Ectodermal cell (in vitro differentiated cells): ENCODE measurements around the gene NR6A1.

Source experiments
- H3K27ac ChIP-seq: 2 replicates; pipeline ENCODE4 v1.7.0; 2013; ENCODE audit warnings: mild to moderate bottlenecking, low read depth, low read length; ENCODE audit not compliant: insufficient read depth, poor library complexity, severe bottlenecking
- H3K27me3 ChIP-seq: 2 replicates; pipeline ENCODE4 v1.7.0; 2013; ENCODE audit warnings: mild to moderate bottlenecking, low read length; ENCODE audit not compliant: insufficient read depth, control insufficient read depth, poor library complexity, severe bottlenecking
- H3K36me3 ChIP-seq: one replicate; pipeline ENCODE4 v1.7.0; 2013; ENCODE audit warnings: low read length; ENCODE audit not compliant: control insufficient read depth, insufficient read depth
- H3K4me1 ChIP-seq: one replicate; pipeline ENCODE4 v1.7.0; 2013; ENCODE audit warnings: low read length; ENCODE audit not compliant: control insufficient read depth, insufficient read depth
- H3K4me3 ChIP-seq: 2 replicates; pipeline ENCODE4 v1.7.0; 2013; ENCODE audit warnings: low read depth, low read length, control low read depth; ENCODE audit not compliant: insufficient read depth
- H3K9me3 ChIP-seq: 2 replicates; pipeline ENCODE4 v1.7.0; 2013; ENCODE audit warnings: mild to moderate bottlenecking, low read length, moderate library complexity; ENCODE audit not compliant: control insufficient read depth
- WGBS, 2 experiments: methylation state at CpG; one replicate each; pipeline ENCODE4 v1.1.7; 2013; ENCODE audit warnings: missing lambda C conversion rate in 2 of 2; 5-methylcytosine and 5-hydroxymethylcytosine counted together

The NR6A1 gene

GRCh38 chr9:124557895-124558294 is 213.2 kb downstream of the NR6A1 start:
- H3K4me1 ChIP-seq, result peaks cover 7% of the 10 kb centered on the region
- H3K4me3 ChIP-seq, result no peak overlapping the region
- H3K9me3 ChIP-seq, result no peaks in the 10 kb centered on the region
- 97 to 99% methylated on average over 3 of the region's 3 CpGs for whole genome bisulfite sequencing, 2 experiments
- no peaks in the 10 kb centered on the region for H3K36me3 ChIP-seq
- H3K27ac ChIP-seq, result no peak overlapping the region
- H3K27me3 ChIP-seq, result no peaks in the 10 kb centered on the region

- peaks cover 4% of the 10 kb centered on the region for H3K4me1 ChIP-seq
- no peaks in the 10 kb centered on the region for H3K27me3 ChIP-seq
- no peak overlapping the region for H3K27ac ChIP-seq
- no peaks in the 10 kb centered on the region for H3K9me3 ChIP-seq
- H3K36me3 ChIP-seq, result no peaks in the 10 kb centered on the region
- no peak overlapping the region for H3K4me3 ChIP-seq
- WGBS, 2 experiments, result 94 to 97% methylated on average over 3 of the region's 3 CpGs
Measured at GRCh38 chr9:124555043-124555442, 216.1 kb downstream of the NR6A1 start.

- Histone ChIP-seq H3K36me3 (no peaks in the 10 kb centered on the region), H3K27me3 (no peaks in the 10 kb centered on the region), H3K4me1 (peaks cover 4% of the 10 kb centered on the region), H3K9me3 (no peaks in the 10 kb centered on the region), H3K27ac (no peak overlapping the region), H3K4me3 (no peak overlapping the region)
- 95% methylated on average over 3 of the region's 3 CpGs for WGBS, 2 experiments
Measured at GRCh38 chr9:124553738-124554137, 217.4 kb downstream of the NR6A1 start.

GRCh38 chr9:124552273-124552605 is 218.9 kb downstream of the NR6A1 start:
- 93 to 94% methylated on average over 2 of the region's 2 CpGs for WGBS, 2 experiments
- Histone ChIP-seq H3K36me3 (no peaks in the 10 kb centered on the region), H3K4me1 (peaks cover 4% of the 10 kb centered on the region), H3K27ac (peak overlapping the region; percentile 27), H3K27me3 (no peaks in the 10 kb centered on the region), H3K4me3 (no peak overlapping the region), H3K9me3 (no peaks in the 10 kb centered on the region)

GRCh38 chr9:124551472-124552272 is 219.4 kb downstream of the NR6A1 start:
- H3K36me3 ChIP-seq, result no peaks in the 10 kb centered on the region
- 16 to 24% methylated on average over 4 of the region's 4 CpGs for WGBS, 2 experiments
- H3K4me3 ChIP-seq, result no peak overlapping the region
- peak overlapping the region; percentile 27 for H3K27ac ChIP-seq
- peaks cover 4% of the 10 kb centered on the region for H3K4me1 ChIP-seq
- no peaks in the 10 kb centered on the region for H3K27me3 ChIP-seq
- H3K9me3 ChIP-seq, result no peaks in the 10 kb centered on the region

GRCh38 chr9:124550072-124550471 is 221.0 kb downstream of the NR6A1 start:
- H3K4me3 ChIP-seq, result no peak overlapping the region
- H3K9me3 ChIP-seq, result no peaks in the 10 kb centered on the region
- H3K36me3 ChIP-seq, result peaks cover 2% of the 10 kb centered on the region
- peaks cover 4% of the 10 kb centered on the region for H3K4me1 ChIP-seq
- no peaks in the 10 kb centered on the region for H3K27me3 ChIP-seq
- 94 to 98% methylated on average over 2 of the region's 2 CpGs for WGBS, 2 experiments
- H3K27ac ChIP-seq, result no peak overlapping the region

- Histone ChIP-seq H3K9me3 (no peaks in the 10 kb centered on the region), H3K4me1 (peaks cover 4% of the 10 kb centered on the region), H3K27me3 (no peaks in the 10 kb centered on the region), H3K36me3 (peaks cover 4% of the 10 kb centered on the region), H3K4me3 (no peak overlapping the region), H3K27ac (no peak overlapping the region)
- 97 to 100% methylated on average over 1 of the region's 1 CpG for WGBS, 2 experiments
Measured at GRCh38 chr9:124549016-124549415, 222.1 kb downstream of the NR6A1 start.

GRCh38 chr9:124544535-124544934 is 226.6 kb downstream of the NR6A1 start:
- Histone ChIP-seq H3K4me3 (no peak overlapping the region), H3K9me3 (no peaks in the 10 kb centered on the region), H3K27ac (no peak overlapping the region), H3K27me3 (no peaks in the 10 kb centered on the region), H3K4me1 (no peaks in the 10 kb centered on the region), H3K36me3 (peaks cover 15% of the 10 kb centered on the region)
- WGBS, 2 experiments, result 94 to 97% methylated on average over 2 of the region's 2 CpGs

- Histone ChIP-seq H3K9me3 (no peaks in the 10 kb centered on the region), H3K4me3 (no peak overlapping the region), H3K27ac (no peak overlapping the region), H3K27me3 (no peaks in the 10 kb centered on the region), H3K36me3 (peaks cover 36% of the 10 kb centered on the region), H3K4me1 (peaks cover 7% of the 10 kb centered on the region)
Measured at GRCh38 chr9:124541824-124542223, 229.3 kb downstream of the NR6A1 start.

- no peak overlapping the region for H3K4me3 ChIP-seq
- H3K4me1 ChIP-seq, result peaks cover 7% of the 10 kb centered on the region
- WGBS, 2 experiments, result 93 to 95% methylated on average over 8 of the region's 8 CpGs
Measured at GRCh38 chr9:124537926-124538325, 233.2 kb downstream of the NR6A1 start.

More at GRCh38 chr9:124537926-124538325, 233.2 kb downstream of the NR6A1 start:
- Histone ChIP-seq H3K27ac (no peak overlapping the region), H3K36me3 (peaks cover 53% of the 10 kb centered on the region), H3K9me3 (no peaks in the 10 kb centered on the region), H3K27me3 (no peaks in the 10 kb centered on the region)
